H1 (cell line): Measurements from ENCODE around the gene DBP. TPM values are rescaled to one million over a fixed set of nuclear protein-coding genes. Genes with fewer than 3 reads are reported as not detected.

Source experiments
- CTCF ChIA-PET: fragments of 300-600 bp; sonication (Branson Sonifier 250); formaldehyde crosslinking; loops from one replicate; lab custom pipeline; 2021; ENCODE audit not compliant: partially characterized antibody; lab: Charles Lee
- POLR2A ChIA-PET: fragments of 300-600 bp; sonication (Branson Sonifier 250); formaldehyde crosslinking; loops from one replicate; lab custom pipeline; 2021; ENCODE audit warnings: inconsistent platforms; ENCODE audit not compliant: partially characterized antibody; lab: Charles Lee
- DNase-seq, 2 experiments: peaks; one replicate each; pipeline versions ENCODE4 v3.0.0 to v3.0.0-alpha.2; 2010 to 2022; ENCODE audit warnings: low spot score in 2 of 2, low read depth in 1 of 2, mixed read lengths in 1 of 2
- FAIRE-seq: peaks from 2 replicates; lab custom pipeline; 2011; peaks lifted over from hg19 to GRCh38; lab: Jason Lieb, UNC
- H2AFZ ChIP-seq: 2 replicates; pipeline ENCODE4 v1.8.1; 2012; ENCODE audit warnings: low read length, inconsistent platforms
- H2AK5ac ChIP-seq: 2 replicates; pipeline ENCODE4 v1.6.1; 2013; ENCODE audit warnings: low read depth, low read length
- H2BK120ac ChIP-seq: replicated peaks from 2 replicates; pipeline ENCODE3; 2013; ENCODE audit warnings: low read depth, low read length, inconsistent platforms
- H2BK12ac ChIP-seq: 2 replicates; pipeline ENCODE4 v1.6.1; 2013; ENCODE audit warnings: low read depth, low read length
- H2BK15ac ChIP-seq: 2 replicates; pipeline ENCODE4 v1.6.1; 2013; ENCODE audit warnings: low read length
- H2BK20ac ChIP-seq: 2 replicates; pipeline ENCODE4 v1.6.1; 2013; ENCODE audit warnings: low read length
- H2BK5ac ChIP-seq: 2 replicates; pipeline ENCODE4 v1.6.1; 2013; ENCODE audit warnings: low read depth, low read length
- H3K14ac ChIP-seq: 2 replicates; pipeline ENCODE4 v1.6.1; 2013; ENCODE audit warnings: inconsistent platforms; ENCODE audit not compliant: insufficient read length
- H3K18ac ChIP-seq: 2 replicates; pipeline ENCODE4 v1.6.1; 2013; ENCODE audit warnings: low read length; ENCODE audit errors: extremely low read depth
- H3K23ac ChIP-seq: 2 replicates; pipeline ENCODE4 v1.6.1; 2013; ENCODE audit warnings: inconsistent platforms; ENCODE audit not compliant: insufficient read length
- H3K23me2 ChIP-seq: 2 replicates; pipeline ENCODE4 v1.6.1; 2013; ENCODE audit warnings: low read depth, low read length
- H3K27ac ChIP-seq: 2 replicates; pipeline ENCODE4 v1.6.1; 2011; ENCODE audit warnings: low read depth, low read length, inconsistent platforms
- H3K27me3 ChIP-seq, 4 experiments: replicated peaks in 1 of 4; 1 replicate in 1 of 4; 2 replicates in 3 of 4; pipeline versions ENCODE4 v1.6.1 to v1.8.1; 2011 to 2013; ENCODE audit warnings: low read length in 3 of 4, mild to moderate bottlenecking in 3 of 4, inconsistent platforms in 2 of 4, mixed read lengths in 2 of 4, moderate library complexity in 1 of 4; ENCODE audit not compliant: control insufficient read depth in 3 of 4, insufficient read depth in 3 of 4; ENCODE audit errors: extremely low read depth in 1 of 4
- H3K36me3 ChIP-seq, 4 experiments: 2 replicates each; pipeline versions ENCODE4 v1.6.1 to v1.8.1; 2011 to 2013; ENCODE audit warnings: mild to moderate bottlenecking in 4 of 4, low read length in 3 of 4, moderate library complexity in 2 of 4, control low read depth in 1 of 4, inconsistent platforms in 1 of 4; ENCODE audit not compliant: insufficient read depth in 4 of 4, control insufficient read depth in 2 of 4
- H3K4ac ChIP-seq: replicated peaks from 2 replicates; pipeline ENCODE3; 2013; ENCODE audit warnings: low read length, low read depth, mixed read lengths, inconsistent platforms; ENCODE audit not compliant: insufficient read length
- H3K4me1 ChIP-seq, 4 experiments: replicated peaks in 1 of 4; 1 replicate in 1 of 4; 2 replicates in 3 of 4; pipeline versions ENCODE4 v1.6.1 to v1.8.1; 2011 to 2013; ENCODE audit warnings: low read length in 3 of 4, inconsistent platforms in 2 of 4, mixed read lengths in 1 of 4; ENCODE audit not compliant: insufficient read depth in 4 of 4, control insufficient read depth in 3 of 4
- H3K4me2 ChIP-seq, 2 experiments: 2 replicates each; pipeline versions ENCODE4 v1.6.1 to v1.8.1; 2011 to 2013; ENCODE audit warnings: low read depth in 2 of 2, low read length in 2 of 2, control low read depth in 1 of 2, inconsistent platforms in 1 of 2, mild to moderate bottlenecking in 1 of 2; ENCODE audit not compliant: insufficient read depth in 1 of 2
- H3K4me3 ChIP-seq, 4 experiments: fragments of 200-600, 300-600 bp in 1 of 4; sonication (generic), shearing (Covaris generic), sonication (Bioruptor Twin) in 1 of 4; 2 replicates each; pipeline versions ENCODE4 v1.5.1 to v1.8.1; 2011 to 2016; ENCODE audit warnings: low read length in 4 of 4, low read depth in 3 of 4, control low read depth in 2 of 4, inconsistent platforms in 2 of 4, mild to moderate bottlenecking in 2 of 4, mixed read lengths in 1 of 4, moderate library complexity in 1 of 4; ENCODE audit not compliant: insufficient read depth in 2 of 4; ENCODE audit errors: extremely low read depth in 1 of 4
- H3K56ac ChIP-seq: replicated peaks from 2 replicates; pipeline ENCODE3; 2013; ENCODE audit warnings: low read depth, mild to moderate bottlenecking, mixed read lengths, low read length, inconsistent platforms; ENCODE audit not compliant: insufficient read length
- H3K79me1 ChIP-seq: 2 replicates; pipeline ENCODE4 v1.6.1; 2013; ENCODE audit warnings: low read depth, low read length, control low read depth
- H3K79me2 ChIP-seq, 2 experiments: 2 replicates each; pipeline versions ENCODE4 v1.6.1 to v1.8.1; 2012 to 2013; ENCODE audit warnings: low read length in 2 of 2, mild to moderate bottlenecking in 2 of 2, inconsistent platforms in 1 of 2; ENCODE audit not compliant: insufficient read depth in 2 of 2, control insufficient read depth in 1 of 2
- H3K9ac ChIP-seq, 4 experiments: replicated peaks in 1 of 4; 1 replicate in 1 of 4; 2 replicates in 3 of 4; pipeline versions ENCODE4 v1.6.1 to v1.8.1; 2011 to 2013; ENCODE audit warnings: low read depth in 3 of 4, low read length in 3 of 4, control low read depth in 2 of 4, mild to moderate bottlenecking in 2 of 4, moderate library complexity in 2 of 4, inconsistent platforms in 1 of 4; ENCODE audit errors: extremely low read depth in 1 of 4
- H3K9me3 ChIP-seq, 2 experiments: 2 replicates each; pipeline versions ENCODE4 v1.6.1 to v1.8.1; 2012 to 2013; ENCODE audit warnings: mild to moderate bottlenecking in 2 of 2, moderate library complexity in 2 of 2, control low read depth in 1 of 2, inconsistent platforms in 1 of 2, low read depth in 1 of 2, low read length in 1 of 2, mixed read lengths in 1 of 2; ENCODE audit not compliant: insufficient read depth in 2 of 2
- H4K20me1 ChIP-seq, 2 experiments: replicated peaks in 1 of 2; 2 replicates each; pipeline versions ENCODE3 to v1.8.1; 2011 to 2013; ENCODE audit warnings: inconsistent platforms in 2 of 2, low read length in 2 of 2, mild to moderate bottlenecking in 1 of 2; ENCODE audit not compliant: insufficient read depth in 2 of 2, control insufficient read depth in 1 of 2
- H4K5ac ChIP-seq: 2 replicates; pipeline ENCODE4 v1.6.1; 2013; ENCODE audit warnings: low read length, low read depth, mixed read lengths, inconsistent platforms; ENCODE audit not compliant: insufficient read length
- H4K8ac ChIP-seq: 2 replicates; pipeline ENCODE4 v1.8.0; 2013; ENCODE audit warnings: mild to moderate bottlenecking, moderate library complexity, low read length, inconsistent platforms; ENCODE audit not compliant: insufficient read depth; ENCODE audit errors: extremely low read depth
- H4K91ac ChIP-seq: replicated peaks from 2 replicates; pipeline ENCODE3; 2013; ENCODE audit warnings: low read length, mixed read lengths, inconsistent platforms; ENCODE audit not compliant: insufficient read length
- EP300 ChIP-seq, 2 experiments: IDR thresholded peaks; 1 replicate in 1 of 2; 2 replicates in 1 of 2; pipeline ENCODE4 v1.6.1; 2011 to 2012; ENCODE audit warnings: low read depth in 2 of 2, low read length in 2 of 2, mild to moderate bottlenecking in 2 of 2, borderline replicate concordance in 1 of 2, inconsistent platforms in 1 of 2, moderate library complexity in 1 of 2
- GTF2F1 ChIP-seq: IDR thresholded peaks from 2 replicates; pipeline ENCODE4 v1.6.1; 2012; ENCODE audit warnings: low read depth, low read length, improper control_type of control experiment, borderline replicate concordance
- SUZ12 ChIP-seq: fragments of 200-600 bp; sonication (generic); IDR thresholded peaks from 2 replicates; pipeline ENCODE4 v1.6.1; 2012; ENCODE audit warnings: mild to moderate bottlenecking, inconsistent platforms, low read length, moderate library complexity, mixed read lengths
- whole genome bisulfite sequencing, 2 experiments: shearing (Covaris generic) in 1 of 2; methylation state at CpG; one replicate each; pipeline versions ENCODE4 v1.1.6 to v1.1.7; 2013 to 2015; ENCODE audit warnings: low lambda C conversion rate in 2 of 2, mixed read lengths in 2 of 2, inconsistent platforms in 1 of 2, low coverage in 1 of 2, missing lambda C conversion rate in 1 of 2; ENCODE audit not compliant: insufficient replicate concordance in 2 of 2, insufficient coverage in 1 of 2, insufficient read length in 1 of 2; ENCODE audit errors: extremely low coverage in 1 of 2, missing lambda C conversion rate in 1 of 2; 5-methylcytosine and 5-hydroxymethylcytosine counted together
- polyA plus RNA-seq, 7 experiments: library from polyadenylated mRNA; depleted of rRNA in 3 of 7; stranded (reverse) in 5 of 7; unstranded in 2 of 7; fragments of >200 nt in 5 of 7; fragments of 200-250 nt in 2 of 7; gene quantifications; 1 replicate in 5 of 7; 2 replicates in 1 of 7; 4 replicates in 1 of 7; pipeline versions ENCODE4 v1.2.1 to v1.2.3, GENCODE V29; 2011 to 2013; ENCODE audit warnings: missing spikeins in 2 of 7, mixed read lengths in 2 of 7
- total RNA-seq: library from RNA; stranded (reverse); fragmentation: NEBNext Ultra II Directional; extraction: Animal tissue kit (Norgen Biotek cat#: 25700); gene quantifications from 2 replicates; pipeline ENCODE4 v1.2.1, GENCODE V29; 2021

Gene DBP
- total and polyA plus RNA-seq, 2 of the 8 experiments (the other 6 are each of a cell fraction or from before 2014, with no cell fraction given), result 7.5 to 8.3 TPM

DNA sequence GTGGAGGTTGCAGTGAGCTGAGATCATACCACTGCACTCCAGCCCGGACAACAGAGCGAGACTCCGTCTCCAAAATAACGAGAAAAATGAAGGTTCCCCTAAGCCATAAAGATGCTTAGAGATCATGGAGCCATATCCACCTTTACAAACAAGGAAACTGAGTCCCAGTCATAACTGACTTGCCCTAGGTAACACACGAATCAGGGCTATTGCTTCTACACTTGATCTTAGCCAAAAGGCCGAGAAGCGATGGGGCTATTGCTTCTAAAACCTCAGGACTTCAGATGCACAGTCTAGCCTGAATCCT is 3.2 kb downstream of the DBP start:
- no peak overlapping the region for H4K8ac ChIP-seq
- H3K79me1 ChIP-seq, result no peaks in the 10 kb centered on the region
- H2AFZ ChIP-seq, result no peak overlapping the region
- 80% methylated on average over 7 of the region's 7 CpGs; no CpG with 5 or more reads in 1 of the 2 experiments for WGBS, 2 experiments
- 0 out of 2 replicates have a peak overlapping the region, but pooled peaks have one; percentile 7 for H2BK12ac ChIP-seq
- H3K4me2 ChIP-seq, result peak overlapping the region; percentile 50 to 94
- no peaks in the 10 kb centered on the region for H3K36me3 ChIP-seq
- H3K56ac ChIP-seq, result no peak overlapping the region
- no peak overlapping the region for H2BK5ac ChIP-seq
- H3K4me1 ChIP-seq, result peaks cover 9 to 36% (median 27%) of the 10 kb centered on the region in 4 experiments
- peaks cover 0 to 2% (median 0%) of the 10 kb centered on the region in 4 experiments; a peak in 2 of 7 replicates for H3K27me3 ChIP-seq
- H2BK120ac ChIP-seq, result no peak overlapping the region
- no peak overlapping the region for H3K14ac ChIP-seq
- H4K91ac ChIP-seq, result no peak overlapping the region
- no peak overlapping the region for H3K23ac ChIP-seq
- 0 out of 7 replicates have a peak overlapping the region, but pooled peaks of 1 of the 4 experiments have one; percentile 17 for H3K9ac ChIP-seq
- peak overlapping the region in 2 of 4 experiments; percentile 8 to 38; a peak in 2 of 8 replicates for H3K4me3 ChIP-seq
- no peak overlapping the region for H2BK20ac ChIP-seq
- H4K20me1 ChIP-seq, result peaks cover 0 to 6% of the 10 kb centered on the region in 2 experiments
- ChIA-PET CTCF (interaction anchor here (0.6 to 1.5 kb wide), 4 partner anchors 10 to 99 kb away, joined by 3 to 4 read pairs (median 3); no protein-coding TSS in a partner anchor), POLR2A (interaction anchor here (0.6 to 30.9 kb wide), 4 partner anchors 12 to 325 kb away, joined by 3 to 788 read pairs (median 6); partner anchors contain the start of genes CA11, FAM83E, RPL18 and SPACA4)
- H3K9me3 ChIP-seq, result no peaks in the 10 kb centered on the region
- no peaks in the 10 kb centered on the region for H3K79me2 ChIP-seq
- no peak overlapping the region for H3K27ac ChIP-seq
- no peak overlapping the region for H3K18ac ChIP-seq
- no peak for FAIRE-seq
- peaks cover 33% of the 10 kb centered on the region for H3K23me2 ChIP-seq
- H2AK5ac ChIP-seq, result no peak overlapping the region
- DNase-seq, result no peak
- H4K5ac ChIP-seq, result no peak overlapping the region
- TF ChIP-seq EP300 (IDR thresholded peaks at IDR 0.05; ENCODE audit: borderline replicate concordance in 1 of 2, low read depth in 2 of 2, low read length in 2 of 2), result no peak
- no peak for TF ChIP-seq SUZ12
- TF ChIP-seq GTF2F1, result no peak
- TF ChIP-seq, all 59 proteins: peak for 0
- Histone ChIP-seq H2BK15ac (no peak overlapping the region), H3K4ac (no peak overlapping the region)
